ENCODE measurements around the gene SEZ6L.

Gene SEZ6L

DNA sequence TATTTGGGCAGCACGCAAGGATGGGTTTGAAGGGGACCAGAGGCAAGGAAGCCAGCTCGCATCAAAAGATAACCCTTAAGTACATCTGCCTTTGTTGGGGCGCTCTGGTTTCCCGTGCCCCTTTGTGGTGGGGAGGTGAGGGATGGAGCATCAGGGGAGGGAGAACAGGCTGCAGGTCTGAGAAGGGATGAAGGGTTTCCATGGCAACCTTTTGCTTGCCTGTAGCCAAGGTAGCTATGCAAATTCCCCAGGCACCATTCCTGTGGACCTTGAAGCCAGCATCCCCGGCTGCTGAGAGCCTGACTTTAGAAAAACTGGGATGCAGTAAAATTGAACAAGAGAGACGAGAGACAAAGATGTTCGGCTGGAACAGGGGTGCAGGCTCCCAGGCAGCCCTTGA, 75.7 kb downstream of the SEZ6L start:
- TF ChIP-seq GATA2 (IDR thresholded peaks at IDR 0.05; ENCODE audit: low read depth, low read length) (no peak), GATA3 (IDR thresholded peaks at IDR 0.05; ENCODE audit: low read depth, low read length) (no peak)

DNA sequence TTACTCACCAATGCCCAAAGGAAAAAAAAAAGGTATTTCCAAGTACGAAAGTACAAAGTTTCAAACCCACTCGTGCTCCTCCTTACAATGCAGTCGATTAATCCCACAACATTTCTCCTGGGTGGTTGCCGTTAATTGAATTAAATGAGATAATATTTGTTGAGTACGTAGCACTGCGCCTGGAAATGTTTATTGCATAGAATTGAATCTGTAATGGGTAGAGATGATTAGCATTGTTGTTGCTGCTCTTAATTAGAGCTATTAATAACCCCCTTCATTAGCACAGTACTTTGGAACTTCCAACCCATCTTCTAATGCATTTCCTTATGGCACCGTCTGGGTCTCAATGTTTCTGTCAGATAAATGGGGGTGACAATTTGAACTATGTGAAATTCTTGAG, 77.3 kb downstream of the SEZ6L start:
- TF ChIP-seq GATA2 (IDR thresholded peaks at IDR 0.05; ENCODE audit: low read depth, low read length) (no peak), GATA3 (IDR thresholded peaks at IDR 0.05; ENCODE audit: low read depth, low read length) (no peak)

DNA sequence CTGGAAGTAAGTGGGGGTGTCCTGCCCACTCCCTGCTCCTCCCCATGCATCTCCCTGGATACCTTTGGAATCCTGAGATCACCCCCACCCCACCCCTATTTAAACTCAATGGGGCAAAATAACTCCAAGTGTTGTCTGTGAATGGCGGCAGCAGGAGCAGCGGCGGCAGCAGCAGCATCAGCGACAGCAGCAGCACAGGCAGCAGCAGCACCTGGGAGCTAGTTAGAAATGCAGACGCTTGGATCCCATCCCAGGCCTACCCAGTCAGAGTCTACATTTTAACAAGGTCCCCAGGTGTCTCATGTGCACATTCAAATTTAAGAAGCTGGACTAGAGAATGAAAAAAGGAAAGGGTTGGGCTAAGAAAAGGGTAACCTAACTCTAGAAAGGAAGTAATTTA, 82.6 kb downstream of the SEZ6L start:
- TF ChIP-seq GATA2 (IDR thresholded peaks at IDR 0.05; ENCODE audit: low read depth, low read length) (no peak), GATA3 (IDR thresholded peaks at IDR 0.05; ENCODE audit: low read depth, low read length) (no peak)

- TF ChIP-seq GATA2 (IDR thresholded peaks at IDR 0.05; ENCODE audit: low read depth, low read length) (no peak), GATA3 (IDR thresholded peaks at IDR 0.05; ENCODE audit: low read depth, low read length) (no peak)
These were observed 90.2 kb downstream of the SEZ6L start for GRCh38 chr22:26259510-26259909.

DNA sequence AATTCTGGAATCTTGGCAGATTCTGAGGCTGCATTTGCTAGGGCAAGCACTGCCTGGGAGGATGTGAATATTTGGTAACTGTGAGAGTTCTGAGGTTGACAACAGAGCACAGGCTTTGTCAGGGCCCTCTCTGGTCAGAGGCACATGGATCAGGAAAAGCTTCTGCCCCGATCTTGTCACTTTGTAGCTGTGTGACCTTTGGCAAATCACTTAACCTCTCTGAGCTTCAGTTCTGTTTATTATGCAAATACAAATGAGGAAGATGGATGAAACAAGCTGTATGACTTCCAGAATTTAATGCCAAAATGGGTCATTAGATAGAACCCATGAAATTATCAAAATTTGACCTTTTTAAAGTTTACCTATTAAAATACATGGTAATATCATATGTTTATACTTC, 94.9 kb downstream of the SEZ6L start:
- no peak for TF ChIP-seq GATA3 (IDR thresholded peaks at IDR 0.05; ENCODE audit: low read depth, low read length)
- TF ChIP-seq GATA2 (IDR thresholded peaks at IDR 0.05; ENCODE audit: low read depth, low read length) = no peak

DNA sequence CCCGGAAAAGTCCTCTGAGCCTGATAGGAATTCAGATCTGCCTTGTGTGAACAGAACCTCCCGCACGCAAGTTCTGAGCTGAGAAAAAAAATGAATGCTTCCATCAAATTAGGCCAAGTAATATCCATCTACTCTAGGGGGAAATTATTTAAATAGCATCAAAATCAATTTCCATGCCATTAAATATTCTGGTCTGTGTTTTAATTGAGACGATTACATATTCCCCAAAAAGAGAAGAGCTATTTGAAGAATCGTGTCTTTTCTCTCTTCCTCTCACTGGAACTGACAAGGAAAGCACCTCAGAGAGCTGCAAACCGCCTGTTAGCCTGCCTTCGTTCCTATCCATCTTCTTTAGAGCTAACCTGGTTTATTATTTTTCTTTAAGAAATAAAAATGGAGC, 96.0 kb downstream of the SEZ6L start:
- TF ChIP-seq GATA2 (IDR thresholded peaks at IDR 0.05; ENCODE audit: low read depth, low read length) (no peak), GATA3 (IDR thresholded peaks at IDR 0.05; ENCODE audit: low read depth, low read length) (no peak)

DNA sequence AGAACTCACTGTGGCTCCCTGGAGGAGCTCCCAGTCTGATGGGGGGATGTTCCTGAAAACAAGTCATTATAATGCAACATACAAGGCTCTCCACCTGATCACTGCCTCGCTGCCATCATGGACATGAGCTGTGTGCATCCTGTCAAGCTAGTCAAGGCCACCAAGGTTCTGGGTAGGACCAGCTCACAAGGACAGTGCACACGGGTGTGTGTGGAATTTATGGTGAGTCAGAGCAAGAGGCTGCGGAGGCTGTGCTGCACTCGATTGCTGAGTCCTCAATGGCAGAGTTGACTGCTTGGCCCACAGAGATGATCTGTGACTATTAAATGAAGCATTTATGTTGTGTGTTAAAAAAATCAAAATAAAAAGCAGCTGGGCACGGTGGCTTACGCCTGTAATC, 96.6 kb downstream of the SEZ6L start:
- TF ChIP-seq GATA3 (IDR thresholded peaks at IDR 0.05; ENCODE audit: low read depth, low read length) (no peak), GATA2 (IDR thresholded peaks at IDR 0.05; ENCODE audit: low read depth, low read length) (no peak)

DNA sequence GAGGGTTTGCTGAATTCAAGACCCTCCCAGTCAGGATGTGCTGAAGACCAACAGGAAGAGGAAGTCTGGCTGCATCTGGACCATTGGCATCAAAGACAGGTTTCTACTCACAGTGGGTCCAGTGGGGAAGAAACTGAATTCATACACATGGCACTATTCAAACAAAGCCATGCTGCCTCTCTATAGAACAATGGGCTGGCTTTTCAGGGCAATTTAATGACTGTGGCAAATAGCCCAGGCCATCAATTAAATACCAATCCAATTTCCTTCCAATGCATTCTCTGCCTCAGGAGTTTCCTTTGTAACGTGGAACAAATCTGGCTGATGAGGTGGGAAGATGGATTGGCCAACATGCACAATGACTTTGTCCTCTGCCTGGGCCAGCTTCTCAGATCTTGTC, 98.6 kb downstream of the SEZ6L start:
- TF ChIP-seq GATA3 (IDR thresholded peaks at IDR 0.05; ENCODE audit: low read depth, low read length) (no peak), GATA2 (IDR thresholded peaks at IDR 0.05; ENCODE audit: low read depth, low read length) (no peak)

DNA sequence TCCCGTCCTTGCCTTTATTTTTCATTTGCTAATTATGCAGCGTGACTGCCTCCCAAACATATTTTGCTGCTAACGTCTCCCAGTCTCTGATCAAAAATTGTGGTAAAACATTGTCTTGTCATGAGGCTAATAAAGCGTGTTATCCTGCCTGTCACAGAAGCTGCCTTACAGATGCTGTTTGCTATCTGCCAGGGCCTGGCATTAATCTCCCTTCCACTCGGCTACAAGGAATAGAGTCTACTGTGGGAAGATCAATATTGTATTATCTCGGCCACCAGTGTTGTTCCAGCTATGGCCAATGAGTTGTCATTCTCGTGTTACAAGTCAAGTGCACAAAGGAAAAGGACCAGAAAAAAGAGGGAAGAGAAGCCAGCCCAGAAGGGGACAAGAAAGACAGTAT, 100.3 kb downstream of the SEZ6L start:
- TF ChIP-seq GATA3 (IDR thresholded peaks at IDR 0.05; ENCODE audit: low read depth, low read length) (no peak), GATA2 (IDR thresholded peaks at IDR 0.05; ENCODE audit: low read depth, low read length) (no peak)

- TF ChIP-seq GATA3 (IDR thresholded peaks at IDR 0.05; ENCODE audit: low read depth, low read length) = no peak
- no peak for TF ChIP-seq GATA2 (IDR thresholded peaks at IDR 0.05; ENCODE audit: low read depth, low read length)
These were observed 102.2 kb downstream of the SEZ6L start for GRCh38 chr22:26271427-26271826.

DNA sequence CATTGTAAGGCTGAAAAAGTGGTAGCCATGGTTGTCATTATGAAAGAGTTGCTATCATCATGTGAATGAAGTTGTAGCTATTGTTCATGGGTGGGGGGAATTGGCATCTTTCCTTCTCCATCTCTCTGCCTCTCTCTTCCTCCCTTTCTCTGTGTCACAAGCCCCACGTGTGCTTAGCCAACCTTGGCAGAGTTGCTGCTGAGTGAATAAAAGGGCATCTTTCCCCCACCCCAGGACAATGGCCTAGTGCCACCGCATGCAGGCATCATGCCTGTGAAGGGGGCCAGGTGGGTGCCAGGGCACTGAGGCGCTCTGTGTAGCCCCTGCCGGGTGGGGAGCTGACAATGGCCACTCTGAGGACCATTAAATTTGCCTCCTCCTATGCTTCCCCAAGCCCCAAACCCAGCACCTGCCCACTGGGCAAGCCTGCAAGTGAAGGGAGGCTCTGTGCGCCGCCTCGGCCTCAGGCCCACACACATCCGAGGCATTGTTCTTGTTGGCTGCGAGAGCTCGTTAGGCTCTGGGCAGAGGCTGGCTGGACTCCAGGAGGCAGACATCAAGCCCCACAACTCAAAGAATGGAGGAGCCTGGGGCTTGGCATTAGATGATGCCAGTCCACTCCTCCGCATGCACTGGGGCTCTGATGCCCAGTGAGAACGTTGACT, 103.9 kb downstream of the SEZ6L start:
- TF ChIP-seq GATA2 (IDR thresholded peaks at IDR 0.05; ENCODE audit: low read depth, low read length) = no peak
- no peak for TF ChIP-seq GATA3 (IDR thresholded peaks at IDR 0.05; ENCODE audit: low read depth, low read length)

DNA sequence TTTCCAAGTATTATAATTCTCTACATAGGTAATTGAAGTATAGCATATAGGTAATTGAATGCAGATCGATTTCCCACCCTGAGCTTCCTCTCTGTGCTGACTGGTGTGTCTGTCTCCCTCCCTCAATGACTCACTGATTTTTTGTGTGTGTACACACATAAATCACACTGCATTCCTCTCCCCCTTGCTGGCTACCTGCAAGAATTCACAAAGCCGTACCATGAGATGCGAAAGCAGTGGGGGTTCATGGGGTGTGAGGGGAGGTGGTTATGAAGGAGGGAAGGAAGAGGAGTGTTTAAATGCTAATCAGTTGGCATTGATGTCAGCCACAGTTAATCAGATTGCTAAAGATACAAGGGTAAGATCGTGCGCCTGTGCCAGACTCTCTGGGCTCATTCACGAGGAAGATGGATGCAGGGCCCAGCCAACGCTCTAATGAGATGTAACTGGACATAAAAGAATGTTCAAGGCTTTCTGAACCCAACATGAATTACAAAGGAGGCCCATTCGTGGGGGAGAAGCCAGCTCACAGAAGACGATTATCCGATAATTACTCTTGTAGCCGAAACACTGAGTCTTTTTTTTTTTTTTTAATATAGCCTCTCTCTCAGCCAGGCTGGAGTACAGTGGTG, 107.4 kb downstream of the SEZ6L start:
- TF ChIP-seq GATA3 (IDR thresholded peaks at IDR 0.05; ENCODE audit: low read depth, low read length) = no peak
- no peak for TF ChIP-seq GATA2 (IDR thresholded peaks at IDR 0.05; ENCODE audit: low read depth, low read length)

DNA sequence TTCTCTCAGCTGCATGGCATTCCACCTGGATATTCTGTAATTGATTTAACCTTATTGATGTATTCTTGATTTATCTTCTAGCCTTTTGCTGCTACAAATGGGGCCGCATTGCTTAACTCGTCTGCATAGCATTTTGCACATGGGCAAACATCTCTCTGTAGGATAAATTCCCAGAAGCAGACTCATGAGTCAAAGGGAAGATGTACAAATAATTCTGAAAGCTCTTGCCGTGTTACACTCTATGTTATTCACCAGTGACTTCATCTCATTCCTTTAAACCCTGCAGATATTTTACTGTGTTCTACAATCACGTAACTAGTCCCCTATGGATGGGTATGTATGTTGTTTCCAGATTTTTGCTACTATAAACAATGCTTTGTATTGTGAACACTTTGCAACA, 112.7 kb downstream of the SEZ6L start:
- TF ChIP-seq GATA3 (IDR thresholded peaks at IDR 0.05; ENCODE audit: low read depth, low read length) (no peak), GATA2 (IDR thresholded peaks at IDR 0.05; ENCODE audit: low read depth, low read length) (no peak)

GRCh38 chr22:26283330-26283729, 114.1 kb downstream of the SEZ6L start:
- TF ChIP-seq GATA2 (IDR thresholded peaks at IDR 0.05; ENCODE audit: low read depth, low read length) (no peak), GATA3 (IDR thresholded peaks at IDR 0.05; ENCODE audit: low read depth, low read length) (no peak)

GRCh38 chr22:26285632-26286031, 116.4 kb downstream of the SEZ6L start:
- TF ChIP-seq GATA3 (IDR thresholded peaks at IDR 0.05; ENCODE audit: low read depth, low read length) (no peak), GATA2 (IDR thresholded peaks at IDR 0.05; ENCODE audit: low read depth, low read length) (no peak)

All from SH-SY5Y (cell line).